Stimulated activated CD4-positive, alpha-beta T cell treated with anti-CD3 and anti-CD28 coated beads, Interleukin-2, amount 100 ng/mL, for 48 hours (primary cell): Measurements from ENCODE around the gene TRIP4.
"Not testable (repeated sequence)": the region's sequence is repeated elsewhere in the genome, so short reads cannot be mapped to it uniquely, and the experiment has no call there.

Experiments used
- DNase-seq, 2 donors: peaks; one replicate each; pipeline ENCODE4 v3.0.0-alpha.2; 2020

Gene TRIP4

GRCh38 chr15:64383760-64384159 lies 3.9 kb upstream of the TRIP4 start:
- DNase-seq = no peak

GRCh38 chr15:64386291-64386690 lies 1.3 kb upstream of the TRIP4 start:
- no peak for DNase-seq

- no peak for DNase-seq
Measured at GRCh38 chr15:64389036-64389435, 1.4 kb downstream of the TRIP4 start.

- DNase-seq = not testable (repeated sequence)
Measured at GRCh38 chr15:64392471-64392870, 4.8 kb downstream of the TRIP4 start.

- DNase-seq = no peak
Measured at GRCh38 chr15:64396789-64397188, 9.2 kb downstream of the TRIP4 start.

GRCh38 chr15:64398575-64398974 lies 10.9 kb downstream of the TRIP4 start:
- no peak for DNase-seq

- no peak for DNase-seq
Measured at GRCh38 chr15:64400583-64400982, 12.9 kb downstream of the TRIP4 start.

GRCh38 chr15:64412216-64412615 lies 24.6 kb downstream of the TRIP4 start:
- no peak for DNase-seq

- DNase-seq = no peak
Measured at GRCh38 chr15:64422697-64423096, 35.1 kb downstream of the TRIP4 start.

- no peak for DNase-seq
Measured at GRCh38 chr15:64423970-64424369, 36.3 kb downstream of the TRIP4 start.

GRCh38 chr15:64425221-64425620 lies 37.6 kb downstream of the TRIP4 start:
- DNase-seq = no peak

GRCh38 chr15:64426845-64427465 lies 39.3 kb downstream of the TRIP4 start:
- no peak for DNase-seq

- no peak for DNase-seq
Measured at GRCh38 chr15:64429448-64429847, 41.8 kb downstream of the TRIP4 start.

- DNase-seq = peak in 1 of 2 donors; percentile 15
Measured at GRCh38 chr15:64430000-64430735, 42.5 kb downstream of the TRIP4 start.

GRCh38 chr15:64437982-64438381 lies 50.3 kb downstream of the TRIP4 start:
- no peak for DNase-seq

- DNase-seq = no peak
Measured at GRCh38 chr15:64438653-64439447, 51.2 kb downstream of the TRIP4 start.

GRCh38 chr15:64441852-64442251 lies 54.2 kb downstream of the TRIP4 start:
- no peak for DNase-seq

GRCh38 chr15:64443016-64443415 lies 55.4 kb downstream of the TRIP4 start:
- no peak for DNase-seq

- peak in 1 of 2 donors; percentile 17 for DNase-seq
Measured at GRCh38 chr15:64443747-64444621, 56.3 kb downstream of the TRIP4 start.

- no peak for DNase-seq
Measured at GRCh38 chr15:64444836-64445235, 57.2 kb downstream of the TRIP4 start.

- no peak for DNase-seq
Measured at GRCh38 chr15:64447536-64448315, 60.1 kb downstream of the TRIP4 start.
